ENCODE data around the gene COL27A1.

Gene COL27A1

DNA sequence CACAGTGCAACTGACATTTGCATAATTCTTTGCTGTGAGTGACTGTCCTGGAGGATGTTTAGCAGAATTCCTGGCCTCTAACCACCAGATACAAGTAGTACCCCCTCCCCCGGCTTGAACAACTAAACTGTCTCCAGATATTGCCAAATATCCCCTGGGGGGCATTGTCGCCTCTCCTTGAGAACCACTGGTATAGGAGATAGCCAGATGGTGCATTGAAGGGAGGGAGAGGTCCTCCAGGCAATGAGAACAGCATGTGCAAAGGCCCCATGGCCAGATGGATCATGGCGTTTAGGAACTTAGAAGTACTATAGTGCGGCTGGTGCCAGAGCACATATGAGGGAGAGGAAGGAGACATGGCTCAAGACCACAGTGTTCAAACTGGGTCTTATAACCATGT lies 148.6 kb downstream of the COL27A1 start:
- H2AK5ac ChIP-seq (ENCODE audit: low read depth, low read length) = no peak overlapping the region
- no peak overlapping the region for H3K14ac ChIP-seq (ENCODE audit: low read length)
- no peak overlapping the region for H3K27ac ChIP-seq (replicated peaks; ENCODE audit: low read length)
- no peak overlapping the region for H4K8ac ChIP-seq (ENCODE audit: low read depth, low read length)
- H4K91ac ChIP-seq (ENCODE audit: low read depth, low read length, poor library complexity) = no peak overlapping the region
- H2BK5ac ChIP-seq (ENCODE audit: low read length) = no peak overlapping the region
- H3K79me1 ChIP-seq (ENCODE audit: low read depth, low read length) = peaks cover 2% of the 10 kb centered on the region
- H2AFZ ChIP-seq (ENCODE audit: low read length) = no peak overlapping the region
- H3K4ac ChIP-seq (ENCODE audit: low read length) = no peak overlapping the region
- no peak overlapping the region for H3K9ac ChIP-seq (ENCODE audit: low read depth, low read length, poor library complexity)
- peaks cover 0 to 2% (median 0%) of the 10 kb centered on the region in 3 experiments for H3K27me3 ChIP-seq (ENCODE audit: control insufficient read depth in 3 of 3, insufficient read depth in 3 of 3, low read depth in 1 of 3, low read length in 3 of 3)
- H3K18ac ChIP-seq (ENCODE audit: low read length) = no peak overlapping the region
- no peak overlapping the region for H3K23ac ChIP-seq (ENCODE audit: low read depth, low read length, poor library complexity)
- H3K4me1 ChIP-seq (ENCODE audit: control insufficient read depth in 2 of 2, insufficient read depth in 1 of 2, low read depth in 1 of 2, low read length in 2 of 2) = peaks cover 0 to 6% of the 10 kb centered on the region in 2 donors
- H2BK120ac ChIP-seq (ENCODE audit: low read depth, low read length) = no peak overlapping the region
- peaks cover 6 to 12% of the 10 kb centered on the region in 2 donors for H3K36me3 ChIP-seq (replicated peaks in 1 of 2; ENCODE audit: control insufficient read depth in 2 of 2, insufficient read depth in 2 of 2, low read length in 2 of 2)
- no peak overlapping the region for H3K4me2 ChIP-seq (ENCODE audit: insufficient read depth, low read length, poor library complexity, severe bottlenecking)
- H3K4me3 ChIP-seq (ENCODE audit: low read length in 2 of 2) = no peak overlapping the region
- no peak overlapping the region for H2BK12ac ChIP-seq (ENCODE audit: low read length)
- no peaks in the 10 kb centered on the region for H3K9me3 ChIP-seq (replicated peaks in 1 of 2; ENCODE audit: control insufficient read depth in 2 of 2, insufficient read depth in 1 of 2, low read depth in 1 of 2, low read length in 2 of 2)
- DNase-seq (ENCODE audit: low spot score) = no peak
- no CpG with 5 or more reads among the region's 4 CpGs for WGBS, 2 donors (ENCODE audit: extremely low coverage in 2 of 2, insufficient read length in 2 of 2, insufficient replicate concordance in 1 of 2)
- no peak overlapping the region for H2BK15ac ChIP-seq (ENCODE audit: low read length)

DNA sequence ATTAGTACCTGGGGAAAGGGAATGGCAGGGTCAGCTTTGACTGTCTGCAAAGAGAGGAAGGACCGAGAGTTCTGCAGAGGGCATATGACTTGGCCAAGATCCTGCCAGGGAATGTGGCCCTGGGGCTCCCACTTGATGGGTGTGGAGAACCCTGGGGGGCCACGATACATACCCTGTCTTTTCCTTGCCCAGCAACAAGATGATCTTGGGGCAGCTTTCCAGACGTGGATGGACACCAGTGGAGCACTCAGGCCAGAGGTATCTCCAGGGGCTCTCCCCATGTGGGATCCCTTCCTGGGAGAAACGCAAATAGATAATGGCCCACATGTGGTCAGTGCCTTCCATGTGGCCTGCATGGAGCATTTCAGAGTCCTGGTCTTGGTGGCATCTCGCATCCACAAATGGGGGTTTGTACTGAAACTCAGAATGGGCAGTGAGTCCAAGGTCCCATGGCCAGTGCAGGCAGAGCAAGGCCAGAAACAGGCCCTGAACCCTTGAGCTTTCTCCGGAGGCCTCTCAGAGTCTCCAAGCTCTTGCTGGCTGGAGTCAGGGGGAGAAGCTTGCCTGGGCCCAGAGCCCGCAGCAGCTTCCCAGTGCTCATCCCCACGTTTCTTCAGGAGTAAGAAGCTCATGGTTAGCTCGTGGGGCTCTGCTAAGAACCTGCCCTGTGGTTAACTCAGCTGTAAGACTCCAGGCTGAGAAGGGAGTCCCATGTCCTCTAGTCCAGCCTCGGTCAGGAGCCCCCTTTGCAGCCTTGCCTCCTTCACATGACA lies 149.3 kb downstream of the COL27A1 start:
- no CpG with 5 or more reads among the region's 10 CpGs for WGBS, 2 donors (ENCODE audit: extremely low coverage in 2 of 2, insufficient read length in 2 of 2, insufficient replicate concordance in 1 of 2)
- H3K27me3 ChIP-seq (ENCODE audit: control insufficient read depth in 3 of 3, insufficient read depth in 3 of 3, low read depth in 1 of 3, low read length in 3 of 3) = peaks cover 0 to 2% (median 0%) of the 10 kb centered on the region in 3 experiments
- peaks cover 0 to 9% of the 10 kb centered on the region in 2 donors for H3K36me3 ChIP-seq (replicated peaks in 1 of 2; ENCODE audit: control insufficient read depth in 2 of 2, insufficient read depth in 2 of 2, low read length in 2 of 2)
- no peak overlapping the region for H2AFZ ChIP-seq (ENCODE audit: low read length)
- peak overlapping the region; percentile 21 for H2BK15ac ChIP-seq (ENCODE audit: low read length)
- H3K18ac ChIP-seq (ENCODE audit: low read length) = no peak overlapping the region
- no peak overlapping the region for H3K4me3 ChIP-seq (ENCODE audit: low read length in 2 of 2)
- peaks cover 2% of the 10 kb centered on the region for H3K79me1 ChIP-seq (ENCODE audit: low read depth, low read length)
- no peak overlapping the region for H2BK120ac ChIP-seq (ENCODE audit: low read depth, low read length)
- H4K91ac ChIP-seq (ENCODE audit: low read depth, low read length, poor library complexity) = no peak overlapping the region
- no peak overlapping the region for H4K8ac ChIP-seq (ENCODE audit: low read depth, low read length)
- no peak overlapping the region for H3K27ac ChIP-seq (replicated peaks; ENCODE audit: low read length)
- H2AK5ac ChIP-seq (ENCODE audit: low read depth, low read length) = peak overlapping the region; percentile 39
- H3K4me2 ChIP-seq (ENCODE audit: insufficient read depth, low read length, poor library complexity, severe bottlenecking) = no peak overlapping the region
- peaks cover 0 to 6% of the 10 kb centered on the region in 2 donors for H3K4me1 ChIP-seq (ENCODE audit: control insufficient read depth in 2 of 2, insufficient read depth in 1 of 2, low read depth in 1 of 2, low read length in 2 of 2)
- H3K4ac ChIP-seq (ENCODE audit: low read length) = no peak overlapping the region
- H2BK12ac ChIP-seq (ENCODE audit: low read length) = no peak overlapping the region
- no peaks in the 10 kb centered on the region for H3K9me3 ChIP-seq (replicated peaks in 1 of 2; ENCODE audit: control insufficient read depth in 2 of 2, insufficient read depth in 1 of 2, low read depth in 1 of 2, low read length in 2 of 2)
- DNase-seq (ENCODE audit: low spot score) = no peak
- H3K9ac ChIP-seq (ENCODE audit: low read depth, low read length, poor library complexity) = no peak overlapping the region
- no peak overlapping the region for H3K23ac ChIP-seq (ENCODE audit: low read depth, low read length, poor library complexity)
- no peak overlapping the region for H2BK5ac ChIP-seq (ENCODE audit: low read length)
- no peak overlapping the region for H3K14ac ChIP-seq (ENCODE audit: low read length)

DNA sequence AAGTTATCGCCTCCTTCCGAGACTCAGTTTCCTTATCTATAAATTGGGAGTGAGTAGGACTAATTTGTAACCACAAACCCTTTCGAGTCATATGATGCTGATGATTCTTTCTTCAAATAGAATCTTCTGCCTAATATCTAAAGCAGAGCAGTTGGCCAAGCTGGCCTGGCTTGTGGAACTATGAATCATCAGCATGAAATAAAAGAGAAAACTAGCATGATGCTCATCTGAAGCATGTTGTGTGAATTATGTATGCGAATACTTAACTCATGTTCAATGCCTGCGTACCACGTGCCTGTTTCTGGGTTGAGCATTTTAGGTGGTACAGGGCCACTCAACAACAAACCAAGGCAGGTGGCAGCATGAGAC lies 152.5 kb downstream of the COL27A1 start:
- no peak overlapping the region for H3K4me3 ChIP-seq (ENCODE audit: low read length in 2 of 2)
- H3K18ac ChIP-seq (ENCODE audit: low read length) = no peak overlapping the region
- no peak overlapping the region for H4K91ac ChIP-seq (ENCODE audit: low read depth, low read length, poor library complexity)
- no peak overlapping the region for H3K4ac ChIP-seq (ENCODE audit: low read length)
- H2AK5ac ChIP-seq (ENCODE audit: low read depth, low read length) = no peak overlapping the region
- peak overlapping the region; percentile 8 for H3K23ac ChIP-seq (ENCODE audit: low read depth, low read length, poor library complexity)
- H2BK12ac ChIP-seq (ENCODE audit: low read length) = no peak overlapping the region
- no peak overlapping the region for H2BK15ac ChIP-seq (ENCODE audit: low read length)
- no CpG with 5 or more reads among the region's 6 CpGs for WGBS, 2 donors (ENCODE audit: extremely low coverage in 2 of 2, insufficient read length in 2 of 2, insufficient replicate concordance in 1 of 2)
- H2AFZ ChIP-seq (ENCODE audit: low read length) = no peak overlapping the region
- H3K27me3 ChIP-seq (ENCODE audit: control insufficient read depth in 3 of 3, insufficient read depth in 3 of 3, low read depth in 1 of 3, low read length in 3 of 3) = peaks cover 0 to 2% (median 0%) of the 10 kb centered on the region in 3 experiments
- H2BK5ac ChIP-seq (ENCODE audit: low read length) = no peak overlapping the region
- H3K14ac ChIP-seq (ENCODE audit: low read length) = no peak overlapping the region
- H4K8ac ChIP-seq (ENCODE audit: low read depth, low read length) = no peak overlapping the region
- no peak overlapping the region for H3K4me2 ChIP-seq (ENCODE audit: insufficient read depth, low read length, poor library complexity, severe bottlenecking)
- no peak for DNase-seq (ENCODE audit: low spot score)
- no peak overlapping the region for H3K27ac ChIP-seq (replicated peaks; ENCODE audit: low read length)
- H3K9me3 ChIP-seq (replicated peaks in 1 of 2; ENCODE audit: control insufficient read depth in 2 of 2, insufficient read depth in 1 of 2, low read depth in 1 of 2, low read length in 2 of 2) = no peaks in the 10 kb centered on the region
- peaks cover under 1 to 3% of the 10 kb centered on the region in 2 donors for H3K36me3 ChIP-seq (replicated peaks in 1 of 2; ENCODE audit: control insufficient read depth in 2 of 2, insufficient read depth in 2 of 2, low read length in 2 of 2)
- no peak overlapping the region for H2BK120ac ChIP-seq (ENCODE audit: low read depth, low read length)
- H3K9ac ChIP-seq (ENCODE audit: low read depth, low read length, poor library complexity) = no peak overlapping the region
- no peaks in the 10 kb centered on the region for H3K79me1 ChIP-seq (ENCODE audit: low read depth, low read length)
- peaks cover 0 to 4% of the 10 kb centered on the region in 2 donors for H3K4me1 ChIP-seq (ENCODE audit: control insufficient read depth in 2 of 2, insufficient read depth in 1 of 2, low read depth in 1 of 2, low read length in 2 of 2)

DNA sequence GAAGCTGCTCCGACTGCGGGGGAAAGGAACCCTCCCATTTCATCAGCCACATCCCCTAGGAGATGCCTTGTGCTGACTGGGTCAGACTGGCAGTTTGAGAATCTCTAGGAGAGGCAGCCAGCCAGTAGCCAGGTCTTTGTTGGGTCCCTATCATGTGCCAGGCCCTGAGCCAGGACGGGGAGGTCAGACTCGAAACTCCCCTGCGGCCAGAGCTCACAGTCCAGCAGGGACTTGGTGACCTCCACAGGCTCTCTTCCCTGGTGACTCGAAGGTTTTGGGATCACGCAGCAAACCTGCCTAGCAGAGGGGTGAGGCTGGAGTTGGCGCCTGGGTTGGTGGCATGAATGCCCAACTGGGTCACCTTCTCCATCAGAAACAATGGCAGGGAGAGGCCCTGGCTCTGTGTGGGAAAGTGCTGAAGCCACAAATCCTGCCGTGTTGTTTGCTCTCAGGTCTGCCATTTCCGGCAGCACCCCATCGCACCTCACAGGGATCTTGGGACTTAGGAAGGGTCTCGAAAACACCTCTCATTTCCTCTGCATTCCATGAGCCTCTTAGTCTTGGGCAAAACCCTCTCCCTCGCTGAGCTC lies 153.1 kb downstream of the COL27A1 start:
- Histone ChIP-seq H3K9me3 (replicated peaks in 1 of 2; ENCODE audit: control insufficient read depth in 2 of 2, insufficient read depth in 1 of 2, low read depth in 1 of 2, low read length in 2 of 2) (no peaks in the 10 kb centered on the region), H2AK5ac (ENCODE audit: low read depth, low read length) (no peak overlapping the region), H3K36me3 (replicated peaks in 1 of 2; ENCODE audit: control insufficient read depth in 2 of 2, insufficient read depth in 2 of 2, low read length in 2 of 2) (peaks cover 0 to 3% of the 10 kb centered on the region in 2 donors), H2BK15ac (ENCODE audit: low read length) (no peak overlapping the region), H3K27me3 (ENCODE audit: control insufficient read depth in 3 of 3, insufficient read depth in 3 of 3, low read depth in 1 of 3, low read length in 3 of 3) (peaks cover 0 to 2% (median 0%) of the 10 kb centered on the region in 3 experiments), H2BK120ac (ENCODE audit: low read depth, low read length) (no peak overlapping the region), H4K8ac (ENCODE audit: low read depth, low read length) (no peak overlapping the region), H3K79me1 (ENCODE audit: low read depth, low read length) (no peaks in the 10 kb centered on the region), H3K4me3 (ENCODE audit: low read length in 2 of 2) (no peak overlapping the region), H3K9ac (ENCODE audit: low read depth, low read length, poor library complexity) (no peak overlapping the region), H3K14ac (ENCODE audit: low read length) (no peak overlapping the region), H3K4me1 (ENCODE audit: control insufficient read depth in 2 of 2, insufficient read depth in 1 of 2, low read depth in 1 of 2, low read length in 2 of 2) (peaks cover 0 to 4% of the 10 kb centered on the region in 2 donors), H3K4ac (ENCODE audit: low read length) (no peak overlapping the region), H3K18ac (ENCODE audit: low read length) (no peak overlapping the region), H4K91ac (ENCODE audit: low read depth, low read length, poor library complexity) (no peak overlapping the region), H3K23ac (ENCODE audit: low read depth, low read length, poor library complexity) (peak overlapping the region; percentile 8), H2BK5ac (ENCODE audit: low read length) (no peak overlapping the region), H3K4me2 (ENCODE audit: insufficient read depth, low read length, poor library complexity, severe bottlenecking) (no peak overlapping the region), H3K27ac (replicated peaks; ENCODE audit: low read length) (no peak overlapping the region), H2BK12ac (ENCODE audit: low read length) (no peak overlapping the region), H2AFZ (ENCODE audit: low read length) (no peak overlapping the region)
- DNase-seq (ENCODE audit: low spot score) = no peak
- no CpG with 5 or more reads among the region's 13 CpGs for WGBS, 2 donors (ENCODE audit: extremely low coverage in 2 of 2, insufficient read length in 2 of 2, insufficient replicate concordance in 1 of 2)

Data from neuronal stem cell (in vitro differentiated cells).